RWPE1 (cell line): ENCODE data around the gene PIP4K2A.

ENCODE experiments used
- CTCF ChIA-PET: fragments of 350-600 bp; sonication (Branson Sonifier 250); formaldehyde crosslinking; extraction: SDS; loops from one replicate; lab custom pipeline; 2021; lab: Yijun Ruan, JAX
- POLR2A ChIA-PET: fragments of 400-600 bp; formaldehyde crosslinking; extraction: SDS; loops from one replicate; lab custom pipeline; 2020; ENCODE audit warnings: antibody characterized with exemption; ENCODE audit not compliant: low non-redundant PET; lab: Yijun Ruan, JAX
- DNase-seq: peaks from one replicate; pipeline ENCODE4 v3.0.0; 2012; ENCODE audit warnings: low spot score
- H3K27ac ChIP-seq: fragments of 450-650 bp; 2 replicates; pipeline ENCODE4 v1.5.1; 2017
- CTCF ChIP-seq: fragments of 450-650 bp; conservative IDR thresholded peaks from 2 replicates; pipeline ENCODE4 v1.5.1; 2017; ENCODE audit warnings: low read depth, mild to moderate bottlenecking

The PIP4K2A gene

DNA sequence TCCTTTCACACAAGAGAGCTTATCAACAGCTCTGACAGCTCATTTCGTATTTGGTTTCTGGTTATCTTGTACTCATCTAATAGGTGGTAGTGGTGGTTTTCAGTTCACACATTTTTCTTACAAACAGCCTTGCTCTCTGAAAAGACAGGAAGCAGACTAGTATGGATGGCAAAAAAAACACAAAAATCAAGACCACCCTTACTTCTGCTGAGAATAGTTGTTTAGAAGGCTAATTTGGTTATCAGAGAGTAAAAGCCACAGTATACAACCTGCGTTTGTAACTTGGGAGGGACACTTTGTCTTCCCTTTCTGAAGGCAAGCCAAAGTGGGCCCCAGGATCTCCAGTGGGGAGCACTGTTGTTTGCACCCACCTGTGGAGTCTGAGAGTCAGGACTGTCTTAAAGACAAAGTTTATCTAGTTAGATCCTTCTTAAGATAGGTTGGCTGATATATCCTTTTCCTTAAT is 68.0 kb downstream of the PIP4K2A start:
- TF ChIP-seq CTCF: no peak
- POLR2A ChIA-PET: no interaction called here
- CTCF ChIA-PET: interaction anchor here (0.6 kb wide), 1 partner anchor 64 kb away, joined by 7 read pairs; no protein-coding TSS in a partner anchor
- DNase-seq: no peak
- H3K27ac ChIP-seq: no peak overlapping the region

GRCh38 chr10:22644222-22644621 is 70.2 kb downstream of the PIP4K2A start:
- POLR2A ChIA-PET: no interaction called here
- H3K27ac ChIP-seq: no peak overlapping the region
- DNase-seq: no peak
- TF ChIP-seq CTCF: no peak
- CTCF ChIA-PET: interaction anchor here (0.7 kb wide), 1 partner anchor 38 kb away, joined by 6 read pairs; no protein-coding TSS in a partner anchor

GRCh38 chr10:22643775-22644174 is 70.6 kb downstream of the PIP4K2A start:
- POLR2A ChIA-PET: no interaction called here
- DNase-seq: no peak
- H3K27ac ChIP-seq: no peak overlapping the region
- no peak for TF ChIP-seq CTCF
- CTCF ChIA-PET: interaction anchor here (0.7 kb wide), 1 partner anchor 38 kb away, joined by 6 read pairs; no protein-coding TSS in a partner anchor

GRCh38 chr10:22643116-22643515 is 71.3 kb downstream of the PIP4K2A start:
- H3K27ac ChIP-seq: no peak overlapping the region
- ChIA-PET POLR2A (no interaction called here), CTCF (no interaction called here)
- no peak for TF ChIP-seq CTCF
- DNase-seq: no peak

DNA sequence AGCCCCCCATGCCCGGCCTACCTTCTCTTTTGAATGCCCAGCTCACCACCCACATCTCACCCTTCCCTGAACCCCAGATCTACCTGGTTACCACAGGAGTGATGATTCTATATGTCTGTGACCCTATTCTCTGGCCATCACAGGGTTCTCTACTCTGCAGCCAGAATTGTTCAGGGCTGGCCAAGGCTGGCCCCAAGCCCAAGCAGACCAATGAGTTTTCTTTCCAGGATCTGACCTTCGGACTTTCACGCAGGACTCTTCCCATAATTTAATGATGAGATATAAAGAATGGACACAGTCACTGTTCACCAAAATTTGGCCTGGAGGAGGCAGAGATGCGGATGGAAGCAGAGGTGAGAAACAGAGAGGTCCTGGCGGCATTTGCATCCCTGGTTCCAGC is 72.6 kb downstream of the PIP4K2A start:
- no peak for DNase-seq
- H3K27ac ChIP-seq: no peak overlapping the region
- ChIA-PET POLR2A (no interaction called here), CTCF (no interaction called here)
- TF ChIP-seq CTCF: no peak

DNA sequence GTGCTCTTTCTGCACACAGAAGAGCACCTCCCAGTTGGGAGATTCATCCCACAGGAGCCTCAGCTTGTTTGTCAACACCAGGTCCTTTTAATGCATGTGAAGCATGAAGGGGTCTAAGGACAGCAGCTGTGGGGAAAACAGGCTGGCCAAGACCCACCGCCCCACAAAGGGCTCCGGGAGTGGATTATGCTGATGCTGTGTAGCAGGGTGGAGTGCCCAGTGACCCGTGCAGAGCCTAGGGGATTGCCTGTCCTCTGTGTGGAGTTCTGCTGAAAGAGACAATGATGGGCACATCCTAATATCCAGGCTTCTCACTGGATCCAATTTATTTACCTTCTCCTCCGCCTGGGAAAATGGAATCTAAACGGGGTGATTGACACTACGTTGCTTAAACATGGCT is 74.0 kb downstream of the PIP4K2A start:
- ChIA-PET POLR2A (no interaction called here), CTCF (no interaction called here)
- no peak for TF ChIP-seq CTCF
- H3K27ac ChIP-seq: no peak overlapping the region
- DNase-seq: no peak

GRCh38 chr10:22638863-22639262 is 75.5 kb downstream of the PIP4K2A start:
- CTCF ChIA-PET: no interaction called here
- POLR2A ChIA-PET: no interaction called here

More at GRCh38 chr10:22638863-22639262, 75.5 kb downstream of the PIP4K2A start:
- no peak for TF ChIP-seq CTCF
- H3K27ac ChIP-seq: no peak overlapping the region
- no peak for DNase-seq
